ENCODE measurements around the gene GALK2. TPM values are rescaled to one million over a fixed set of nuclear protein-coding genes. Genes with fewer than 3 reads are reported as not detected.

Gene GALK2
- total RNA-seq, 1 experiment from 2014 or later, result 27.0 TPM

DNA sequence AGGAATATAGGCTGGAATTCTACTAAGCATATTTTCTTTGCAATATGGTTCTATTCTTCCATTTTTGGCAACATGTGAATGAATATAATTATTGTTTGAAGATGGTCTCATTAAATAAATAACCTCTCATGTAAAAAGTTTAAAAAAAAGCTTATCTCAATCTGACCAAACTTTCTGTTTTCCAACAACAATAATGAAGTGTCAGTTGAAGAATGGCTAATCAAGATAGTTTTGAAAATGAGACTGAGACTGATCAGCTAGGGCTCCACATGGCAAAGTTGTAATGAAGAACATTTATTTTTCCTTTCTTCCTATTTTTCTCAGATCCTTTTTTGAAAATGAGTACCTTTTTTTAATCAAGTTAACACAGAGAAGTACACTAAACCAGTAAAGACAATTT is 117.4 kb downstream of the GALK2 start:
- Histone ChIP-seq H3K9ac (ENCODE audit: low read length) (no peak overlapping the region), H4K20me1 (ENCODE audit: insufficient read depth, low read depth, low read length) (no peaks in the 10 kb centered on the region), H3K27me3 (ENCODE audit: low read length) (no peaks in the 10 kb centered on the region), H3K27ac (ENCODE audit: low read length) (no peak overlapping the region), H3K9me3 (ENCODE audit: low read length) (no peaks in the 10 kb centered on the region), H3K4me2 (ENCODE audit: low read depth, low read length, poor library complexity, severe bottlenecking) (no peak overlapping the region), H2AFZ (ENCODE audit: low read length) (no peak overlapping the region), H3K36me3 (ENCODE audit: insufficient read depth, low read length) (no peaks in the 10 kb centered on the region; the same call in 1 of the 2 replicates), H3K79me2 (ENCODE audit: low read length) (no peaks in the 10 kb centered on the region), H3K4me1 (ENCODE audit: low read length) (peaks cover 11% of the 10 kb centered on the region), H3K9me2 (replicated peaks; ENCODE audit: insufficient read depth, low read length) (no peaks in the 10 kb centered on the region), H3K4me3 (ENCODE audit: low read length) (no peak overlapping the region)
- no peak for DNase-seq

DNA sequence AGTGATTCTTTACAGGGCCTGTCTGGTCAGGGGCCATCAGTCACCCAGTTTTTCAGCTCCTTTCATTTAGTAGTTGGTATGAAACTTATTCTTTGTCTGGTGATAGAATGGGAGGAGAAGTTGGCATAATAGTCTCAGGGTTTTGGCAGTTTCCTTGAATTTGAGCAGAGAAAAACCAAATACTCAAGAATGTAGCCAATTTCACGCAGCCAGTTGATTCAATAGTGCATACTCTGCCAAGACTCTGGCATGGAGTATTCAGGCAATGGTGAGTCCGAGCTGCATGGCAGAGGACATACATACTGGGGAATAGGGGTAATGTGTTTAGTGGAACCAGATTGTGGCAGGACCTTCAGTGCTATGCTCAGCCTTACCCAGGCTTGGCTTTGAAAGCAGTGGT is 118.3 kb downstream of the GALK2 start:
- no peak for DNase-seq
- no peaks in the 10 kb centered on the region for H3K27me3 ChIP-seq (ENCODE audit: low read length)
- no peaks in the 10 kb centered on the region for H4K20me1 ChIP-seq (ENCODE audit: insufficient read depth, low read depth, low read length)
- H3K9me2 ChIP-seq (replicated peaks; ENCODE audit: insufficient read depth, low read length), result no peaks in the 10 kb centered on the region
- H3K4me1 ChIP-seq (ENCODE audit: low read length), result peaks cover 11% of the 10 kb centered on the region
- H2AFZ ChIP-seq (ENCODE audit: low read length), result no peak overlapping the region
- no peak overlapping the region for H3K4me3 ChIP-seq (ENCODE audit: low read length)
- H3K36me3 ChIP-seq (ENCODE audit: insufficient read depth, low read length), result no peaks in the 10 kb centered on the region; the same call in 1 of the 2 replicates
- no peak overlapping the region for H3K4me2 ChIP-seq (ENCODE audit: low read depth, low read length, poor library complexity, severe bottlenecking)
- no peaks in the 10 kb centered on the region for H3K9me3 ChIP-seq (ENCODE audit: low read length)
- H3K79me2 ChIP-seq (ENCODE audit: low read length), result no peaks in the 10 kb centered on the region
- H3K27ac ChIP-seq (ENCODE audit: low read length), result no peak overlapping the region
- H3K9ac ChIP-seq (ENCODE audit: low read length), result no peak overlapping the region

DNA sequence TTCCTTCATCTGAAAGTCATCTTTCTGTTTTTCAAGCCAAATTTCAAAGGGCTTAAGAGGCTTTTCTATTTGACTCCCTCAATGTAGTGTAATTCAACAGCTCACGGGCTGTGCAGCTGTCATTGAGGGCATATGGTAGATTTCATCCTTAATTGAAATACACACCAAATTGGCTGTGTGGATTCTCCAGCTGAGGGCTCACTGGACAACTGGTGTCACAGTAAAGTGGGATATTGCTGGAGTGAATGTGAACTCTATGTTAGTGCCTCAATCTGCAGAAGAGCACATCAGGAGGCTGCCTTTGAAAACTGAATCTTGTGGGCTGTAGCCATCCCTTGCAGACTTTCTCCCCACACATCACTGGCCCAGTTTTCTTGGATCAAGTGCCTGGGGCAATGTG is 120.1 kb downstream of the GALK2 start:
- Histone ChIP-seq H3K4me2 (ENCODE audit: low read depth, low read length, poor library complexity, severe bottlenecking) (no peak overlapping the region), H4K20me1 (ENCODE audit: insufficient read depth, low read depth, low read length) (no peaks in the 10 kb centered on the region), H3K9me2 (replicated peaks; ENCODE audit: insufficient read depth, low read length) (no peaks in the 10 kb centered on the region), H3K4me3 (ENCODE audit: low read length) (no peak overlapping the region), H3K9me3 (ENCODE audit: low read length) (no peaks in the 10 kb centered on the region), H3K79me2 (ENCODE audit: low read length) (no peaks in the 10 kb centered on the region), H3K27ac (ENCODE audit: low read length) (no peak overlapping the region), H3K9ac (ENCODE audit: low read length) (no peak overlapping the region), H3K27me3 (ENCODE audit: low read length) (no peaks in the 10 kb centered on the region), H2AFZ (ENCODE audit: low read length) (no peak overlapping the region), H3K36me3 (ENCODE audit: insufficient read depth, low read length) (no peaks in the 10 kb centered on the region), H3K4me1 (ENCODE audit: low read length) (peaks cover 11% of the 10 kb centered on the region)
- no peak for DNase-seq

DNA sequence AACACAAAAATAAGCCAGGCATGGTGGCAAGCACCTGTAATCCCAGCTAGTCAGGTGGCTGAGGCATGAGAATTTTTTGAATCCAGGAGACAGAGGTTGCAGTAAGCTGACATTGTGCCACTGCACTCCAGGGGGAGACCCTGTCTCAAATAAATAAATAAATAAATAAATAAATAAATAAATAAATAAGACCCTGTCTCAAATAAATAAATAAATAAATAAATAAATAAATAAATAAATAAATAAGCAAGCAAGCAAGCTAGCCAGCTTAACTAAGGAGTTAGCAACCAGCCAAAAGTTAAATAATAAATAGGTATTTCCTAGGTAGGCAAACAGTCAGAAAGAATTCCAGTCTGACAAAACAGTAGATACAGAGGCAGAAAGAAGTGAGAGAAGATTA is 123.9 kb downstream of the GALK2 start:
- Histone ChIP-seq H3K36me3 (ENCODE audit: insufficient read depth, low read length) (no peaks in the 10 kb centered on the region), H3K9me2 (replicated peaks; ENCODE audit: insufficient read depth, low read length) (no peaks in the 10 kb centered on the region), H3K4me2 (ENCODE audit: low read depth, low read length, poor library complexity, severe bottlenecking) (no peak overlapping the region), H3K27me3 (ENCODE audit: low read length) (no peaks in the 10 kb centered on the region), H3K4me1 (ENCODE audit: low read length) (no peaks in the 10 kb centered on the region), H3K9ac (ENCODE audit: low read length) (no peak overlapping the region), H3K4me3 (ENCODE audit: low read length) (no peak overlapping the region), H2AFZ (ENCODE audit: low read length) (no peak overlapping the region), H4K20me1 (ENCODE audit: insufficient read depth, low read depth, low read length) (no peaks in the 10 kb centered on the region), H3K79me2 (ENCODE audit: low read length) (peaks cover 8% of the 10 kb centered on the region), H3K9me3 (ENCODE audit: low read length) (no peaks in the 10 kb centered on the region), H3K27ac (ENCODE audit: low read length) (no peak overlapping the region)
- no peak for DNase-seq

- Histone ChIP-seq H2AFZ (ENCODE audit: low read length) (no peak overlapping the region), H3K4me3 (ENCODE audit: low read length) (no peak overlapping the region), H3K4me2 (ENCODE audit: low read depth, low read length, poor library complexity, severe bottlenecking) (no peak overlapping the region), H3K9ac (ENCODE audit: low read length) (no peak overlapping the region), H3K27ac (ENCODE audit: low read length) (no peak overlapping the region), H3K36me3 (ENCODE audit: insufficient read depth, low read length) (no peaks in the 10 kb centered on the region), H4K20me1 (ENCODE audit: insufficient read depth, low read depth, low read length) (no peaks in the 10 kb centered on the region), H3K79me2 (ENCODE audit: low read length) (peaks cover 13% of the 10 kb centered on the region), H3K9me3 (ENCODE audit: low read length) (no peaks in the 10 kb centered on the region), H3K9me2 (replicated peaks; ENCODE audit: insufficient read depth, low read length) (no peaks in the 10 kb centered on the region), H3K4me1 (ENCODE audit: low read length) (no peaks in the 10 kb centered on the region), H3K27me3 (ENCODE audit: low read length) (no peaks in the 10 kb centered on the region)
- DNase-seq, result no peak
Measured at GRCh38 chr15:49296258-49296657, 126.2 kb downstream of the GALK2 start.

- H3K4me1 ChIP-seq (ENCODE audit: low read length), result no peaks in the 10 kb centered on the region
Measured at GRCh38 chr15:49297584-49297983, 127.5 kb downstream of the GALK2 start.

GRCh38 chr15:49300856-49301255 is 130.8 kb downstream of the GALK2 start:
- Histone ChIP-seq H3K9me3 (ENCODE audit: low read length) (no peaks in the 10 kb centered on the region), H3K4me1 (ENCODE audit: low read length) (no peaks in the 10 kb centered on the region), H2AFZ (ENCODE audit: low read length) (no peak overlapping the region), H4K20me1 (ENCODE audit: insufficient read depth, low read depth, low read length) (no peaks in the 10 kb centered on the region), H3K79me2 (ENCODE audit: low read length) (peaks cover 13% of the 10 kb centered on the region), H3K9me2 (replicated peaks; ENCODE audit: insufficient read depth, low read length) (no peaks in the 10 kb centered on the region), H3K36me3 (ENCODE audit: insufficient read depth, low read length) (no peaks in the 10 kb centered on the region), H3K27ac (ENCODE audit: low read length) (no peak overlapping the region), H3K9ac (ENCODE audit: low read length) (no peak overlapping the region), H3K27me3 (ENCODE audit: low read length) (no peaks in the 10 kb centered on the region), H3K4me2 (ENCODE audit: low read depth, low read length, poor library complexity, severe bottlenecking) (no peak overlapping the region), H3K4me3 (ENCODE audit: low read length) (no peak overlapping the region)
- no peak for DNase-seq

More at GRCh38 chr15:49297584-49297983, 127.5 kb downstream of the GALK2 start:
- Histone ChIP-seq H2AFZ (ENCODE audit: low read length) (no peak overlapping the region), H3K27ac (ENCODE audit: low read length) (no peak overlapping the region), H3K4me3 (ENCODE audit: low read length) (no peak overlapping the region), H3K4me2 (ENCODE audit: low read depth, low read length, poor library complexity, severe bottlenecking) (no peak overlapping the region), H3K9me2 (replicated peaks; ENCODE audit: insufficient read depth, low read length) (no peaks in the 10 kb centered on the region), H3K9me3 (ENCODE audit: low read length) (no peaks in the 10 kb centered on the region), H3K9ac (ENCODE audit: low read length) (no peak overlapping the region), H4K20me1 (ENCODE audit: insufficient read depth, low read depth, low read length) (no peaks in the 10 kb centered on the region), H3K36me3 (ENCODE audit: insufficient read depth, low read length) (no peaks in the 10 kb centered on the region), H3K79me2 (ENCODE audit: low read length) (peaks cover 13% of the 10 kb centered on the region), H3K27me3 (ENCODE audit: low read length) (no peaks in the 10 kb centered on the region)
- DNase-seq, result no peak

DNA sequence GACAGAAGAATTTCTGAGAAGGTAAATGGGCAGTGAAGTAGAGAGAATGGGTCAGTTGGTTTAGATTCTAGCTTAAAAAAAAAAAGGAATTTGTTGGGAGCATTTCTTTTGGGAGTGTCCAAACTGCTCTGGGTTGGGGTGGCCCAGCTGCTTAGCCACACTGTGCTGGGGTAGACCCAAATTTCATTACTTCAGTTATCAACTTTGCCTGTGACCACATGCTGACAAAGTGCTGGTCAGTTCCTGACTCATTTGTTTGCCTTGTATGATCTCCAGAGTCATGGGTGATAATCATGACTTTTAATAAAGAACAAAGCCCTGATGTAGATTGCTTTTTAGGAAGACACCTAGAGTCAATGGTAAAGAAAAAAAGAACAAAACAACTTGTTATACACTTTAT is 131.5 kb downstream of the GALK2 start:
- Histone ChIP-seq H3K9me3 (ENCODE audit: low read length) (no peaks in the 10 kb centered on the region), H3K36me3 (ENCODE audit: insufficient read depth, low read length) (no peaks in the 10 kb centered on the region), H4K20me1 (ENCODE audit: insufficient read depth, low read depth, low read length) (no peaks in the 10 kb centered on the region), H3K9me2 (replicated peaks; ENCODE audit: insufficient read depth, low read length) (no peaks in the 10 kb centered on the region), H3K4me2 (ENCODE audit: low read depth, low read length, poor library complexity, severe bottlenecking) (no peak overlapping the region), H3K27me3 (ENCODE audit: low read length) (no peaks in the 10 kb centered on the region), H2AFZ (ENCODE audit: low read length) (no peak overlapping the region), H3K4me1 (ENCODE audit: low read length) (no peaks in the 10 kb centered on the region), H3K79me2 (ENCODE audit: low read length) (peaks cover 13% of the 10 kb centered on the region), H3K4me3 (ENCODE audit: low read length) (no peak overlapping the region), H3K9ac (ENCODE audit: low read length) (no peak overlapping the region), H3K27ac (ENCODE audit: low read length) (no peak overlapping the region)
- no peak for DNase-seq

DNA sequence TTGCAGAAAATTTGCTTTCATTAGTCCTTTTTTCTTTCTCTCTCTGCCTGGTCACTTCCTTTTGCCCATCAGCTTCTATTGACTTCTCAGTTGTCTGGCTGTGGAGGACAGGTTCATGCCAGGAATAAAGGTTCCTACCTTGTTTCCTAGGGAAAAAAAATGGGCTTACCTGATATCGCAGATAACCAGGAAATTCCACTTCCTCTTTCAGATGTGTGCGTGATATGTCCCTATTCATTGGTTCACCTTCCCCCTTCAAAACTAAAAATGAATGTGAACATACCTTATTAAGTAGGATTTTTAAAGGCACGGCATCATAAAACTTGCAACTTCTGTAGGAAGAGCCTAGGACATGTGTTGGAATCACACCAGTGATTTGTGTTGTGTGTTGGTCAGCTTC is 133.0 kb downstream of the GALK2 start:
- H3K4me2 ChIP-seq (ENCODE audit: low read depth, low read length, poor library complexity, severe bottlenecking), result no peak overlapping the region
- H3K4me1 ChIP-seq (ENCODE audit: low read length), result no peaks in the 10 kb centered on the region
- DNase-seq, result no peak
- H3K9me3 ChIP-seq (ENCODE audit: low read length), result no peaks in the 10 kb centered on the region
- H3K4me3 ChIP-seq (ENCODE audit: low read length), result no peak overlapping the region
- H3K36me3 ChIP-seq (ENCODE audit: insufficient read depth, low read length), result no peaks in the 10 kb centered on the region
- H3K9me2 ChIP-seq (replicated peaks; ENCODE audit: insufficient read depth, low read length), result no peaks in the 10 kb centered on the region
- no peak overlapping the region for H2AFZ ChIP-seq (ENCODE audit: low read length)
- no peaks in the 10 kb centered on the region for H3K27me3 ChIP-seq (ENCODE audit: low read length)
- H4K20me1 ChIP-seq (ENCODE audit: insufficient read depth, low read depth, low read length), result no peaks in the 10 kb centered on the region
- H3K79me2 ChIP-seq (ENCODE audit: low read length), result peaks cover 10% of the 10 kb centered on the region
- H3K27ac ChIP-seq (ENCODE audit: low read length), result no peak overlapping the region
- no peak overlapping the region for H3K9ac ChIP-seq (ENCODE audit: low read length)

Data from Karpas-422 (cell line).